Measurements from ENCODE around the gene TRAF6.

Gene TRAF6

DNA sequence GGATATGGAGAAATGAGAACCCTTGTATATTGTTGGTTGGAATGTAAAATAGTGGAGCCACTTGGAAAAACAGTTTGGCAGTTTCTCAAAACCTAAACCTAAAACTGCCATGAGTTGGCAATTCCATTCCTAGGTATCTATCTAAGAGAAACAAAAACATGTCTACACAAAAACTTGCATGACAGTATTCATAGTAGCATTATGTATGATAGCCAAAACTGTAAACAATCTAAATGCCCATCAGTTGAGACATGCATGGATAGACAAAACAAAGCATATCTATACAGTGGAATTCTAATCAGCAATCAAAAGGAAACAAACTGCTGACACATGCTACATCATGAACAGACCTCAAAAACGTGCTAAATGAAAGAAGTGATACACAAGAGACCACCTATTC is 34.9 kb downstream of the TRAF6 start:
- H3K4me1 ChIP-seq (ENCODE audit: control insufficient read depth in 1 of 2, insufficient read depth in 2 of 2, low read length in 2 of 2) = peaks cover 0 to 18% of the 10 kb centered on the region in 2 donors

DNA sequence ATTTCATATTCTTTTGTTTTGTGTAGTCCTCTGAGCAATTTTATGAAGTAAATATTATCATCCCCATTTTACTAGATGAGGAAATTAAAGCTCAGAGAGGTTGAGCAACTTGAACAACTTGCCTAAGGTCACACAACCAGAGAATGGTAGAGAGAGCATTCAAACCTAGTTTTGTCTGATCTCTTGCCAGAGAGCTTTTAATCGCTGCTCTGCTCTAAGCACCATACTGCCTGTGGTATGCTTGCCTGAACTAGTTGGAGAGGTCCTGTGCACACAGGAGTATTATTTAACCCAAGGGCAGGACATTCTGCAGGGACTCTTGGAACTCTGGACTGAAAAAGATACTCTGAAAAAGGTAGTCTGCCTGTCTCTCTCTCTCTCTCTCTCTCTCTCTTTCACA is 38.5 kb downstream of the TRAF6 start:
- Histone ChIP-seq H3K36me3 (ENCODE audit: control insufficient read depth in 1 of 2, insufficient read depth in 2 of 2, low read length in 2 of 2) (no peaks in the 10 kb centered on the region), H3K9me3 (ENCODE audit: control insufficient read depth in 1 of 2, low read length in 2 of 2) (no peaks in the 10 kb centered on the region), H3K27me3 (ENCODE audit: control insufficient read depth in 1 of 2, insufficient read depth in 2 of 2, low read length in 2 of 2) (no peaks in the 10 kb centered on the region)

More for the DNA sequence above, 34.9 kb downstream of the TRAF6 start:
- Histone ChIP-seq H3K36me3 (ENCODE audit: control insufficient read depth in 1 of 2, insufficient read depth in 2 of 2, low read length in 2 of 2) (no peaks in the 10 kb centered on the region), H3K27ac (ENCODE audit: low read depth, low read length) (no peak overlapping the region), H3K27me3 (ENCODE audit: control insufficient read depth in 1 of 2, insufficient read depth in 2 of 2, low read length in 2 of 2) (no peaks in the 10 kb centered on the region), H3K9me3 (ENCODE audit: control insufficient read depth in 1 of 2, low read length in 2 of 2) (no peaks in the 10 kb centered on the region), H3K9ac (ENCODE audit: low read depth in 1 of 2, low read length in 2 of 2) (no peak overlapping the region), H3K4me3 (ENCODE audit: low read depth in 1 of 2, low read length in 2 of 2) (no peak overlapping the region)

DNA sequence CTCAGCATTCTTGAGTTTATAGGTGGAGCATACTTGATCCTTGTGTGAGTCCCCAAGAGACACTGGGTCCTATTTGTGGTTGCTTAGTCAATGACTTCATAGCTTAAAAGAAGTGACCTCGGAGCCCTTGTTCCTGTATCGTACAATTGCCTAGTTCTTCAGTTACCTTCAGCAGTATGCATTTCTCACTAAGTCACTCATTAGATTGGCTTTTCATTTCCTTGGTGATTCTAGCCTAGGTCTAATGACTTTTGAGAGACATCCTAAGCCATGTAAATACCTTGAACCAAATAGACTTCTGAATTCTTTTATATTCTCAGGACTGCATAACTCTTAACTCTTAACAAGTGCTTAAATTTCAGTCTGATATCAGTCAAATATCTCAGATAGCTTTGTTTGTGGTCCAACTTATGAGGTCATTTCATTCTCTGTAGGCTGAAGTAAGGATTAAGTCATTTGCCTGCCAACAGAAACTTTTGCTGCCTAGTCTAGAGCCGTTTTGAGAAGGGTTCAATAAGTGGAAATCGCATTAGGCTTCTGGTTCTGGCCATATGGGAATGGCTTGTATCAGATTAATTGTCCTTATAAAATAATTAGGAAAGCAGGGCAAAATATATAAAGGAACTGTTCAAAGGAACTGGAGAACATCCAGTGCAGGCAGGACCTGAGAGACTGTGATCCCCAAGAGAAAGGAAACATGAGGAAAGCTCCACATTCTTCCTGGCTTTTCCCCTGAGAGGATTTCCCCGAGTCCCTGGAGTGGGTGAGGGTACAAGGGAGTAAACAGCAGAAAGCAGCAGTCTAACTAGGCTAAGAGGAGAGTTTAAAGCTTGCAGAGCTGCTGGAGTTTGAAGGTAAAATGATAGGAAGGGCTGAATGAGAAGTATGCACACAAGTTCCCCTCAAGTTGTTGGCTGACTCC is 39.9 kb downstream of the TRAF6 start:
- peaks cover 0 to 3% of the 10 kb centered on the region in 2 donors for H3K36me3 ChIP-seq (ENCODE audit: control insufficient read depth in 1 of 2, insufficient read depth in 2 of 2, low read length in 2 of 2)
- no peak overlapping the region for H3K9ac ChIP-seq (ENCODE audit: low read depth in 1 of 2, low read length in 2 of 2)
- no peaks in the 10 kb centered on the region for H3K9me3 ChIP-seq (ENCODE audit: control insufficient read depth in 1 of 2, low read length in 2 of 2)
- no peak overlapping the region for H3K27ac ChIP-seq (ENCODE audit: low read depth, low read length)
- no peaks in the 10 kb centered on the region for H3K4me1 ChIP-seq (ENCODE audit: control insufficient read depth in 1 of 2, insufficient read depth in 2 of 2, low read length in 2 of 2)
- no peak overlapping the region for H3K4me3 ChIP-seq (ENCODE audit: low read depth in 1 of 2, low read length in 2 of 2)
- H3K27me3 ChIP-seq (ENCODE audit: control insufficient read depth in 1 of 2, insufficient read depth in 2 of 2, low read length in 2 of 2) = no peaks in the 10 kb centered on the region

More for the DNA sequence above, 38.5 kb downstream of the TRAF6 start:
- Histone ChIP-seq H3K4me1 (ENCODE audit: control insufficient read depth in 1 of 2, insufficient read depth in 2 of 2, low read length in 2 of 2) (no peaks in the 10 kb centered on the region), H3K27ac (ENCODE audit: low read depth, low read length) (no peak overlapping the region), H3K9ac (ENCODE audit: low read depth in 1 of 2, low read length in 2 of 2) (no peak overlapping the region), H3K4me3 (ENCODE audit: low read depth in 1 of 2, low read length in 2 of 2) (no peak overlapping the region)

DNA sequence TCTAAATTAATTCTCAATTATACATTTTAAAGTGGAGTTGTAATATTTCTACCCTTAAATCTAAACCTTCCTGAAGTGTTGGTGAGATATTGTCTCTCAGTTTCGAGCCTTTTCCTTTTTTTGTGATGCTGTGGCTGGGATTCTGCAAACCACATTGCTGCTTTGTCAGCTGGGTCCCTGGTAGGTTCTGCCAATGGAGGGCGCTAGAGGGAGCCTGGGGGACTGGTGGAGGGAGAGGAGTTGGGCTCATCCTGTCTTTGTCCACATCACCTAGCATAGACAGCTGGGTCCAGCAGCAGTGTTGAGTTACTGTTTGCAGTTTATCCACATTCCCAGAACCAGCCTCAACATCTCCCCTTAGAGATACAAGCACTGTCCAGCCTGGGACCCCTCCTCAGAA is 41.0 kb downstream of the TRAF6 start:
- no peaks in the 10 kb centered on the region for H3K9me3 ChIP-seq (ENCODE audit: control insufficient read depth in 1 of 2, low read length in 2 of 2)
- H3K27me3 ChIP-seq (ENCODE audit: control insufficient read depth in 1 of 2, insufficient read depth in 2 of 2, low read length in 2 of 2) = no peaks in the 10 kb centered on the region
- no peak overlapping the region for H3K27ac ChIP-seq (ENCODE audit: low read depth, low read length)
- no peak overlapping the region for H3K9ac ChIP-seq (ENCODE audit: low read depth in 1 of 2, low read length in 2 of 2)
- H3K4me1 ChIP-seq (ENCODE audit: control insufficient read depth in 1 of 2, insufficient read depth in 2 of 2, low read length in 2 of 2) = no peaks in the 10 kb centered on the region
- H3K4me3 ChIP-seq (ENCODE audit: low read depth in 1 of 2, low read length in 2 of 2) = no peak overlapping the region
- H3K36me3 ChIP-seq (ENCODE audit: control insufficient read depth in 1 of 2, insufficient read depth in 2 of 2, low read length in 2 of 2) = peaks cover 0 to 3% of the 10 kb centered on the region in 2 donors

DNA sequence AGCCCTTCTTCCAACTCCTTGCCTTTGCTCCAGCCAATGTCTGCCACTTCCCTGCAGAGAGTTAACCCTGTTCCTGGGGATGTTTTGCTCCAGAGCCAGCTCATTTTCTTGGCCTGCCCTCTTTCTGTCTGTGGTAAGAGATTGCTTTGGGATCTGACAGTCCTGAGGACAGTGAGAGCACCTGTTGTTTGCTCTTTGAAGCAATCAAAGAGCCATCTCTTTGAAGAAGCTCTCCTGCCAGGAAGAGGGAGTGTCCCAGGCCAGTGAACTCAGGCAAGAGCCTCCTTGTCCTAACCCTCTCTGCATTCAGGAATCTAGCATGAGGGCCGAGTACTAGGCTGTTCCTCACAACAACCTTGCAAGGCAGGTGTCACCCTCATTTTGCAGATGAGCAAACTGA is 42.2 kb downstream of the TRAF6 start:
- no peaks in the 10 kb centered on the region for H3K4me1 ChIP-seq (ENCODE audit: control insufficient read depth in 1 of 2, insufficient read depth in 2 of 2, low read length in 2 of 2)
- peaks cover 0 to 4% of the 10 kb centered on the region in 2 donors for H3K36me3 ChIP-seq (ENCODE audit: control insufficient read depth in 1 of 2, insufficient read depth in 2 of 2, low read length in 2 of 2)
- H3K9me3 ChIP-seq (ENCODE audit: control insufficient read depth in 1 of 2, low read length in 2 of 2) = no peaks in the 10 kb centered on the region
- no peak overlapping the region for H3K27ac ChIP-seq (ENCODE audit: low read depth, low read length)
- no peak overlapping the region for H3K9ac ChIP-seq (ENCODE audit: low read depth in 1 of 2, low read length in 2 of 2)
- no peak overlapping the region for H3K4me3 ChIP-seq (ENCODE audit: low read depth in 1 of 2, low read length in 2 of 2)
- no peaks in the 10 kb centered on the region for H3K27me3 ChIP-seq (ENCODE audit: control insufficient read depth in 1 of 2, insufficient read depth in 2 of 2, low read length in 2 of 2)

DNA sequence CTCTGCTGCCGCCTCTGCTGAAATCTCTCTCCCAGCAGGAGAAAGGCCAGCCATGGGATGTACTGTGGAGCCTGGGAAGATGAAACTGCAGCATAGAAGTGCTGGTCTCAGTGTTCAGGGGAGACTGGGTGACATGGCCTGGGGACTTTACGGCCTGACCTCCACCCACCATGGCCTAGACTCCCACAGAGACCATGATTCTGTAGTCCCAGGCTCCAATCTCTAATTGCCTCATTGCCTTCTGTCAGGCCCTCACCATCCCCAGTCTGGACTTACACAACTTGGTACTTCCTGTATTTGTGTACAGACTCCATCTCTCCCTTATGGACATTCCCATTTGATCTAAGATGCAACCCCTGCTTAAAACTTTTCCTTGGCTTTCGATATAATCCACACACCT is 43.1 kb downstream of the TRAF6 start:
- Histone ChIP-seq H3K36me3 (ENCODE audit: control insufficient read depth in 1 of 2, insufficient read depth in 2 of 2, low read length in 2 of 2) (peaks cover 0 to 8% of the 10 kb centered on the region in 2 donors), H3K9me3 (ENCODE audit: control insufficient read depth in 1 of 2, low read length in 2 of 2) (no peaks in the 10 kb centered on the region), H3K9ac (ENCODE audit: low read depth in 1 of 2, low read length in 2 of 2) (no peak overlapping the region), H3K27ac (ENCODE audit: low read depth, low read length) (no peak overlapping the region), H3K27me3 (ENCODE audit: control insufficient read depth in 1 of 2, insufficient read depth in 2 of 2, low read length in 2 of 2) (no peaks in the 10 kb centered on the region), H3K4me1 (ENCODE audit: control insufficient read depth in 1 of 2, insufficient read depth in 2 of 2, low read length in 2 of 2) (no peaks in the 10 kb centered on the region), H3K4me3 (ENCODE audit: low read depth in 1 of 2, low read length in 2 of 2) (no peak overlapping the region)

DNA sequence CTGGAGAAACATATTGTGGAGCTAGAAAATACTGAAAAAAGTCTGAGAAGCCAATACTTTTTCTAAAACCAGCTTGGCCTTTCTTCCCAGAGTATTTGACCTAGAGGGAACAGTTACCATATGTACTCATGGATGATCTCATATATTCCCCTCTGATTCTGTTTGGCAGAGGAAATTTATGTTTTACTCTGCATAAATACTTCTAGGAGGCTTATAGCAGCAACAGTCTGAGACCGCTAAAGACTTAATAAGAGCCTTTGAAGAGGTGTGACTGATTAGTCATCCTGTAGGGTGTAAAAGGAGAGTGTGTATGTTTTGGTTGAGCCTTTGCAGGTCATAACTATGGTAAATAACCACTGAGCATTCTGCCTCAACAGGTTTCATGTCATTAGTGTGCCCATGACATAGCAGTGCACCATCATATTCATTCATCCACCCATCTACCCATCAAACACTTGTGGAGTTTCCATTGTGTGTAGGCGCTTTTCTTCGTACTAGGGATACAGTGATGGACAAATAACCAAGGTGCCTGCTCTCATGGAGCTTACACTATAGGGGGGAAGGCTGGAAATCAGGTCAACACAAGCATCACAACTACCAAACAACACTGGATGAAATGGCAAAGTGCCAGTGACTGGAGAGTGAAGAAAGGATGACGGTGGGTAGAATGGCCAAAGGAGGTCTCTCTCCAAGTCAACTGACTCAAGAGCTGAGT is 44.5 kb downstream of the TRAF6 start:
- H3K4me1 ChIP-seq (ENCODE audit: control insufficient read depth in 1 of 2, insufficient read depth in 2 of 2, low read length in 2 of 2) = no peaks in the 10 kb centered on the region
- H3K27me3 ChIP-seq (ENCODE audit: control insufficient read depth in 1 of 2, insufficient read depth in 2 of 2, low read length in 2 of 2) = no peaks in the 10 kb centered on the region
- no peak overlapping the region for H3K9ac ChIP-seq (ENCODE audit: low read depth in 1 of 2, low read length in 2 of 2)
- H3K36me3 ChIP-seq (ENCODE audit: control insufficient read depth in 1 of 2, insufficient read depth in 2 of 2, low read length in 2 of 2) = peaks cover 0 to 8% of the 10 kb centered on the region in 2 donors
- H3K27ac ChIP-seq (ENCODE audit: low read depth, low read length) = no peak overlapping the region
- H3K9me3 ChIP-seq (ENCODE audit: control insufficient read depth in 1 of 2, low read length in 2 of 2) = no peaks in the 10 kb centered on the region
- no peak overlapping the region for H3K4me3 ChIP-seq (ENCODE audit: low read depth in 1 of 2, low read length in 2 of 2)

DNA sequence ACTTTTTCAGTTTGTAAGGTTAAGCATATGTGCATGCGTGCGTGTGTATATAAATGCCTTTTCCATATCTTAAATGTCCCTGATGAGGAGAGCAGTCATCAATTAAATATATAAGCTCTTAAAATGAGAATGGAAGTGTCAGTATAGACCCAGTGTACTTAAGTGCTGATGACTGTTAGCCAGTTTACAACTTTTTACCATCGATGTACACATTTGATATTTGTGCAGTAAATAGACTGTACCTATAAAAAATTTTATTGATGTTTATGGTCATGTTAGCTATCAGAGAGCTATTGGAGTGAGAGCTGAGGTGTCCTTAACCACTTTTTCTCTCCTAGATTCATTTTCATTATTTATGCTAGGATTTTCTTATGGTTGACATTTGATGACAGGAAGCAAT is 45.4 kb downstream of the TRAF6 start:
- H3K9ac ChIP-seq (ENCODE audit: low read depth in 1 of 2, low read length in 2 of 2) = no peak overlapping the region

DNA sequence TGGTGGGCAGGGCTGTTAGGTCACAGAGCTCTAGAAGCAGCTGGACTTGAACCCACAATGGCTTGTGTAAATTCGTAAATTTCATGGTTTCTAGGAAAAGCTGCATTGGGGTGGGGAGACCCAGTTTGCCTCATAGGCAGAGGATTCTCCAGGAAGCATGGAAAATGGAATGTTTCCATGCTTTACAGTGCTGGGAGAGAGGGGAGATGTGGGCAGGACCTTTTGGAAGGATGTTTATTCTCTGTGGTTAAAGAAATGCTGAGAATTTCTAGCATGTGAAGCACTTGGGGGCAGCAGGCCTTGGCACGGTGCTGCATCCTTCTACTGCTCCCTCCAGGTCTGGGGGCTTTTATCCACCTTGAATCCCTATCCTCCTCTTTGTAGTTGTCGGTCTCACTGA is 46.3 kb downstream of the TRAF6 start:
- peaks cover 0 to 8% of the 10 kb centered on the region in 2 donors for H3K36me3 ChIP-seq (ENCODE audit: control insufficient read depth in 1 of 2, insufficient read depth in 2 of 2, low read length in 2 of 2)
- no peaks in the 10 kb centered on the region for H3K27me3 ChIP-seq (ENCODE audit: control insufficient read depth in 1 of 2, insufficient read depth in 2 of 2, low read length in 2 of 2)
- H3K4me3 ChIP-seq (ENCODE audit: low read depth in 1 of 2, low read length in 2 of 2) = no peak overlapping the region
- H3K4me1 ChIP-seq (ENCODE audit: control insufficient read depth in 1 of 2, insufficient read depth in 2 of 2, low read length in 2 of 2) = no peaks in the 10 kb centered on the region
- H3K9me3 ChIP-seq (ENCODE audit: control insufficient read depth in 1 of 2, low read length in 2 of 2) = no peaks in the 10 kb centered on the region
- no peak overlapping the region for H3K9ac ChIP-seq (ENCODE audit: low read depth in 1 of 2, low read length in 2 of 2)
- H3K27ac ChIP-seq (ENCODE audit: low read depth, low read length) = no peak overlapping the region

More for the DNA sequence above, 45.4 kb downstream of the TRAF6 start:
- no peaks in the 10 kb centered on the region for H3K27me3 ChIP-seq (ENCODE audit: control insufficient read depth in 1 of 2, insufficient read depth in 2 of 2, low read length in 2 of 2)
- H3K27ac ChIP-seq (ENCODE audit: low read depth, low read length) = no peak overlapping the region
- no peaks in the 10 kb centered on the region for H3K4me1 ChIP-seq (ENCODE audit: control insufficient read depth in 1 of 2, insufficient read depth in 2 of 2, low read length in 2 of 2)
- H3K4me3 ChIP-seq (ENCODE audit: low read depth in 1 of 2, low read length in 2 of 2) = no peak overlapping the region
- no peaks in the 10 kb centered on the region for H3K9me3 ChIP-seq (ENCODE audit: control insufficient read depth in 1 of 2, low read length in 2 of 2)
- peaks cover 0 to 8% of the 10 kb centered on the region in 2 donors for H3K36me3 ChIP-seq (ENCODE audit: control insufficient read depth in 1 of 2, insufficient read depth in 2 of 2, low read length in 2 of 2)

DNA sequence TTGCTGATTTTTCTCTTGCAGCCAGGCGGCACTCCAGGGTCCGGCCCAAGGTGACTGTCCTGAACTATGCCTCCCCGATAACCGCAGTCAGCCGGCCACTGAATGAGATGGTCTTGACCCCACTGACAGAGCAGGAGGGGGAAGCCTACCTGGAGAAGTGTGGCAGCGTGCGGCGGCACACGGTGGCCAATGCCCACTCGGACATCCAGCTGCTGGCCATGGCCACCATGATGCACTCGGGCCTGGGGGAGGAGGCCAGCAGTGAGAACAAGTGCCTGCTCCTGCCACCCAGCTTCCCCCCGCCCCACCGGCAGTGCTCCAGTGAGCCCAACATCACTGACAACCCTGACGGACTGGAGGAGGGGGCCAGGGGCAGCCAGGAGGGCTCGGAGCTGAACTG is 47.8 kb downstream of the TRAF6 start:
- Histone ChIP-seq H3K27ac (ENCODE audit: low read depth, low read length) (no peak overlapping the region), H3K9me3 (ENCODE audit: control insufficient read depth in 1 of 2, low read length in 2 of 2) (no peaks in the 10 kb centered on the region), H3K27me3 (ENCODE audit: control insufficient read depth in 1 of 2, insufficient read depth in 2 of 2, low read length in 2 of 2) (no peaks in the 10 kb centered on the region), H3K9ac (ENCODE audit: low read depth in 1 of 2, low read length in 2 of 2) (no peak overlapping the region), H3K36me3 (ENCODE audit: control insufficient read depth in 1 of 2, insufficient read depth in 2 of 2, low read length in 2 of 2) (peaks cover 0 to 8% of the 10 kb centered on the region in 2 donors), H3K4me3 (ENCODE audit: low read depth in 1 of 2, low read length in 2 of 2) (no peak overlapping the region), H3K4me1 (ENCODE audit: control insufficient read depth in 1 of 2, insufficient read depth in 2 of 2, low read length in 2 of 2) (no peaks in the 10 kb centered on the region)

Measured in duodenal mucosa (tissue), 2 donors.